Stimulated activated CD8-positive, alpha-beta memory T cell treated with anti-CD3 and anti-CD28 coated beads, Interleukin-15, amount 100 ng/mL, for 1 hour (primary cell): ENCODE results near the gene SURF2.
A peak's percentile ranks its signal among the peaks of the same experiment; 100 is the strongest.

ENCODE experiments used
- DNase-seq: peaks from one replicate; pipeline ENCODE4 v3.0.0-alpha.2; 2020; ENCODE audit warnings: low read depth

Gene SURF2

DNA sequence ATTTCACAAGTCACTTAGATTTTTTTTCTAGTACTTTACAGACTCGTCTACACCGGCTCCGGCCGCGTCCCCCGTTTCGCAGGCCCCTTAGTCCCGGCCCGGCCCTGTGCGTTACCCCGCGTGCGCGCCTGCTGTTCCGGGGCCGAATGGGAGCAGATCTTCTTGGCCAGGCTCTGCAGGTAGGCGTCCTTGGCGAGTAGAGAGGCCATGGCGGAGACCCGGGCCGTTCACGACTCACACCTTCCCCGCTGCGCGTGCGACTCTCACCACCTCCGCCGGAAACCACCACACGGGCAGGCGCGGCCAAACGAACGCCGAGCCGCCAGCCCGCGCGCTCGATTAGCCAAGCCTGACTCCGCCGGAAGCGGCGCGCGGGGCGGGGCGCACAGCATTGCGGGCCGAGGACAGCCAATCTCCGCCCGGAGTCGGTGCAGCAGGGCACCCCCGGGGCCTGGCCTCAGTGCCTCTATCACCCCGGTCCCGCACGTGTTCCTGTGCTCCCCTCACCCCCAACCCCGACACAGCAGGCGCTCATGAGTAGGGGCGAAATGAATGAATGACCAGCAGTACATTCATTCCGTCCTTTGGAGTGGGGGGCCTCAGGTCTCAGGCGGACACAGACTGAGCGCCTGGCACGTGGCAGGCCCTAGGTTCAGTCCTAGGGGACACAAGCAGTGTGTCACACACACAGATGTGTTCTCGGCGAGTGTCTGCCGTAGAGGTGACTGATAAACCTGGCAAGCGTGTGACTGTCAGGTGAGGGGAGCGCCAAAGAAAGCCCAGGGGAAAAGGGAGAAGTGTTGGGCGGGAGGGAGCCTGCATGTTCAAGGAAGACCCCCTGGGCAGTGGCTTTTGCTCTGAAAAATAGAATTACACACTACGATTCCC is 20.2 kb upstream of the SURF2 start, which contains the start of gene SURF6:
Gene SURF6, minus strand, starts transcription at position 265 of the 888 bp plus-strand sequence. Its CDS starts 56 bp downstream, at position 209.
- peak; percentile 78 for DNase-seq

DNA sequence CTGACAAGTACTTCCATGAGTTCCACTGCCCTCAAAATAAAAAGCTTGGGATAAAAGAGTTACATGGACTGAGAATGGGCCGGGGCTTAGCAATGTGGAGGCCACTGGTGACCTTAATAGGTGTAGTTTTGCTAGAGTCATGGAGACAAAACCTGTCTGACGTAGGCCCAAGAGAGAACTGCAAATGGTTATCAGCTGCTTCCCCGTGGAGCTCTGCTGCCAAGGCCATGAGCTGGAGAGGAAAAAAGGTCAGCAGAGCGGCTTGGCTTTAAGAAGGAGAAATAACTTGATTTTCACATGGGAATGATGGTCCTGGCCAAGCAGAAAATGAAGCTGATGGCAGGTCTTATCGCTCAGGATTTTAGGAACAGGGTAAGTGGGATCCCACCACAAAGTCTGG is 16.7 kb upstream of the SURF2 start:
- DNase-seq, result no peak

DNA sequence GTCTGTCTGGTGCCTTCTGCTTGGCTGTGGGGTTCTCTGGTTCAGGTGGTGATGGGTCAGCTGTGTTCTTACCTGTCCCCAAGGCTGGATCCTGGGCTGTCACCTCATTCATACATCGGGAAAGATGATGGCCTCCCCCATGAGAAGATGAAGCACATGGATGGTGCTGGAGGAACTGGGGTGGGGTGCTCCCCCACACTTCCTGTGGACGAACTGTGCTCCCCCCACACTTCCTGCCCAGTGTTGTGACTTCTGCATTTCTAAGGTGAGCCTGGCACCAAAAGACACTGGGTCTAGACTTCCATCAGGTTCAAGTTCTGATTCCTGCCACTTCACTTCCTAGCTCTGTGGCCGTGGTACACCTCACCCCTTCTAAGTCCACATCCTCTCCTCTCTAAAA is 16.1 kb upstream of the SURF2 start:
- no peak for DNase-seq

DNA sequence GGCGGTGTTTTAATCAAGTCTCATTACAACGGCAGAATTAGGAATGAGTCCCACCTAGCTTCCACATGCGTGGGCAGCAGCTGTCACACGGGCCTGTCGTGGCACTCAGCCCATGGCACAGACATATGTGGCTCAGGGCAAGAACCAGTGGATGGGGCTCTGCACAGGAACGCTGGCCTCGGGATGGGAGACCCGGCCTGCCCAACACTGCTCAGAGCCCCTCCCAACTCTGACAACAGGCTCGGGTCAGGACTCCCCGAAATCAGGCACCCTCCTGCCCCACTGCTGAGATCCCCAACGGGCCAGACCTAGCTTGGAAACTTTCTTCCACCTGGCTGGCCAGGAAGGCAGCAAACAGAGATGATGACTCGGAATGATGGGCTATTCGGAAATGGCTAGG is 15.4 kb upstream of the SURF2 start:
- DNase-seq, result no peak

DNA sequence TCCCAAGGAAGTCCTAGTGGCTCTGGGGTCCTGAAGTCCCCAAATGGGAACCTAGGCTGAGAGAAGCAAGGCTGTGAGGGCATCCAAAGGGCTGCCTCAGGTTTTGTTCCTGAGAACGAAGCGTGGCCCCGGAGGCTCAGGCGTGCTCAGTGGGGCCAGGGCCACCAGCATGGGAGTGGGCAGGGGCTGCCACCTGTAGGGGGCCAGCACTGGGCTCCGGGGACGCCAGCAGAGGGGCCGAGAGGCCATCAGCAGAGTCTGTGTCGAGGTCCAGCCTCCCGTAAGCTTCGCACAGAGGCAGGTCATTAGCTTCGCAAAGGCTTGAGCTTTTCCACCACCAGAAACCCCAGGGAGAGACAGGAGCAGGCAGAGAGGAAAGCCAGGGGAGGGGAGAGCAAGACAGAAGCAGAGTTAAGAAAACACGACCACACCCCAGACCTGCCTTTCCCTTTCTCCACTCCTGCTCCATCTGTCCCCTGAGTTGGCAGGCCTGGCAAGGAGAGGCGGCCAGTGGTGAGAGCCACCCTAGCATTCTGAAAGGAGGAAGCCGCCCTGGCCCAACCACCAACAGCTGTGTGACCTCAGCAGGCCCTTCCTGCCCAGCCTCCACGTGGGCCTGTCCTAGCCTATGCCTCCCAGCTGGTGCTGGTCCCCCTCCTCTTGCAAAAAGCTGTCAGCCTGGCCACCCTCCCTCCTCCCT is 14.8 kb upstream of the SURF2 start:
- DNase-seq, result no peak

DNA sequence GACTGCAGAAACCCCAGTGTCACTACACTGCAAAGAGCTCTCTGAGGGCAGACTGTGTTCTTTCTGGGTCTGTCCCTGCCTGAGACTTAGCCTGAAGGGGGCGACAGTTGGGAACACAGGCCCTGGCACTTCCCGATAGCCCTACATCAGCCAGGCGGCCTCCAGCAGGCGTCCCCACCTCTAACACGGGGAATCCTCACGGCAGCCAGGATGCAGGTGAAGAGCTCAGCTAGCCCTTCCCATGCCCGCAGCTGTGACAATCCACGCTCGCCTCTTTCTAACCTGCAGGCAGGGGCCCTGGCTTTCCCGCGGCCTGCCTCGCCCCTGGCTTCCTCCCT is 14.3 kb upstream of the SURF2 start:
- no peak for DNase-seq

DNA sequence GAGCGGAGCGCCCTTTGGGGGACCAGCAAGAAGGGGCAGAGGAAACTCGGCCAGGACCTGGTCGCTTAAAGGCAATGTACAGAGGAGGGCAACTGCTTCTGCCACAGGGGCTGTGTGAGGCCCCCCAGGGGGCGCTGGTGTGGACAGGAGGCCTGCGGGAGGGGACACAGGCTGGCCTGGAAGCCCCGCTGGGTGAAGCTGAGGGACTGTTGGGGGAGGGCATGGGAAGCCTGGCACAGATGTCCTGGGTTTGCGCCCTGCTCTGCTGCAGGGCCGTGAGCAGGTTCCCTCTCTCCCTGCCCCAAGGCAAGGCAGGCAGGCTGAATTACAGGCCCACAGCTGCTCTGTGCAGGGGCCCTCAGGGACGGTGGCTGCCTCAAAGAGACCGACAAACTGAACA is 13.8 kb upstream of the SURF2 start:
- DNase-seq, result no peak

DNA sequence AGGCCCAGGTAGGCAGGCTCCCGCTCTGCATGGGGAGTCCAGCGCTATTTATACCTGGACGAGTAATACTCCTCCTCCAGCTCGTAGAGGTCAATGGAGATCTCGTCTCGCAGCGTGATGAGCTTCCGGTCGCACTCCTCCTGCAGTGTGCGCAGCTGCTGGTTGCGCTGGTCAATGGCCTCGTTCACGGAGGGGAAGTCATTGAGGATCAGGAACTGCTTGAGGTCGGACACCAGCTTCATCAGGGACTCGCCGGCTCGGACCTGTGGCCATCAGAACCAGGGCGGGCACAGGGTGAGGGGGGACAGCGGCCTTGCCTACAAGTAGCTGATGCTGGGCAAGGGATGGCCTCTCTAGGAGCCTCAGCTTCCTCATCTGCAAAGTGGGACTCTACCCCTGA is 12.3 kb upstream of the SURF2 start:
- DNase-seq, result no peak

DNA sequence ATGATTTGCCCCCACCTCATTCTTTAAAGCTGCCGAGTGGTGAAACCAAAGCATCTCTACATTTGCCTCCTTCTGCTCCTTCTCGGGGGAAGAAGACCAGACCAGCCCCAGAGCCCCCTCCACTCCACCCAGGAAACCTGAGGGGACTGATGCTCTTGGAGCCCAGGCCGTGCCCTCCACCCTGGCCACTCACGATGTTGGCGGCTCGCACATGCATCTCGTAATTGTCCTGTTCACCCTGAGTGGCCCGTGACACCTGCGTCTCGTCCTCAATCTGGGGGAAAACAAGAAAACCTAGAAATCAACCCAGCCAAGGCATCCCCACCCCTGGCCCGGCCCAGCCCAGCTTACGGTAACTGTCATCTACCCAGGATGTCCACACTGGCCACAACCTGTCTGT is 11.4 kb upstream of the SURF2 start:
- DNase-seq, result no peak

DNA sequence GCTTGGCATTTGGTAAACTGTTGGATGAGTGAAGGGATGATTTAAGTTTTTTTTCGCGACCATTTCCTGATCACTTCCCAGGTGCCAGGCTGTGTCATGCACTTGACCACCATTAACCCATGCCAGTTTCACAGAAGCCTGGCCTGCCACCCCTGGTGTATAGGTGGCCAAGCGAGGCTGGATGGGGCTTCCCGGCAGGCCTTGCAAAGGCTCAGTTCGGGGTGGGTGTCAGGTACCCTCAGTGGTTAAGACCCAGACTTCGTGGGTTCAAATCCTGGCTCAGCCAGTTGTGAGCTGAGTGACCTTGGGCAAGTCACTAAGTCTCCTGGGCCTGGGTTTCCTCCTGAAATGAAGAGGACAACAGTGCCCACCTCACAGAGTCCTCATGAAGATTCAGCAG is 10.8 kb upstream of the SURF2 start:
- DNase-seq, result no peak

DNA sequence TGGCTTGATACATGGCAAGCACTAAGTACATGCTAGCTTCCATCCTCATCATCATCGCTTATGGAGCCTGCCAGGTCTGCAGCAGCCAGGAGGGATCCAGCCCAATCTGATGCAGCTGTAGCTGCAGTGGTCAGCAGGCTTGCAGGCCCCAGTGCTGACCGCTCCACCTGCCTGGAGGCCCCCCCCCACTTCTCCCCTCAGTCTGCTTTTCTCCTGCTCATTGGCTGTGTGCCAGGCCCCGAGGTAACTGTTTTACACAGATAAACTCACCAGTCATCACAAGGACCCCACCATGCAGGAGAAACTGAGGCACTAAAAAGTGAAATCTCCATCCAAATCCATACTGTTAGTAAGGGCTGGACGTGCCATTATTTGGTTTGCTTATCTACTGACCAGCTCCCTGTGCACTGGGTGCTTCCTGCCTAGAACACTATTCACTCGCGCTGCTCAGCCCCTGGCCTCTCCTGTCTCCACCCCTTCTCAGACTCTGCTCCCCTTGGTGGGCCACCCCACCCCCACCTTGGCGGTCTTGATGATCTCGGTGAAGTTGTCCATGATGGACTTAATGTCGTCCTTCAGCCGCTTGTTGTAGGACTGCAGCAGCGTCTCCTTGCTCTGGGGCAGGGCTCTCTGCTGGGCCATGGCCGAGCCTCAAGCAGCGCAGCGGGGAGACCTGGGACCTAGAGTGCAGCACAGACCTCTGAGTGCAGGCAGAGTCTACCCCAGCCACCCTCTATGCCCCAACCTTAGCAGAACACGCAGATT is 10.1 kb upstream of the SURF2 start:
- DNase-seq, result no peak

DNA sequence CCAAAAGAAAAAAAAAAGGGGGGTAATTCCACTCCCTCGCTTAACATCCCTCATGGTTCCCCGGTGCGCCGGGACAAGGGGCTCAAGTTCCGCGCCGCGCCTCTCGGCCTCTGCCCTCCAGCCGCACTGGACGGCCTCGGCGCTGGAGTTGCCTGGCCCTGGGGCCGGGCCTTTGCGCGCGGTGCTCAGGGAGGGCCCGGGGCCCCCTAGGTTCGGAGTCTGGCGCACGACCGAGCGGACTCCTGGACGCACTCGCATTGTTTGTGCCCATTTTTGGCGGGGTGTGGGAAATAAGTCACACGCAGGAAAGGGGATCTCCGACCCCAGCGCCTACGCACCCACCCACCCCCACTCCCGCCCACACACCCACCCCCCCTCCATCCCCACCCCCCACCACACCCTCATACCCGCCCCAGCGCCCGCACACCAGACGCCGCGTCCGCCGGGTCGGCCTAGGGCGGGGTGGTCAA is 8.8 kb upstream of the SURF2 start:
- DNase-seq, result no peak

DNA sequence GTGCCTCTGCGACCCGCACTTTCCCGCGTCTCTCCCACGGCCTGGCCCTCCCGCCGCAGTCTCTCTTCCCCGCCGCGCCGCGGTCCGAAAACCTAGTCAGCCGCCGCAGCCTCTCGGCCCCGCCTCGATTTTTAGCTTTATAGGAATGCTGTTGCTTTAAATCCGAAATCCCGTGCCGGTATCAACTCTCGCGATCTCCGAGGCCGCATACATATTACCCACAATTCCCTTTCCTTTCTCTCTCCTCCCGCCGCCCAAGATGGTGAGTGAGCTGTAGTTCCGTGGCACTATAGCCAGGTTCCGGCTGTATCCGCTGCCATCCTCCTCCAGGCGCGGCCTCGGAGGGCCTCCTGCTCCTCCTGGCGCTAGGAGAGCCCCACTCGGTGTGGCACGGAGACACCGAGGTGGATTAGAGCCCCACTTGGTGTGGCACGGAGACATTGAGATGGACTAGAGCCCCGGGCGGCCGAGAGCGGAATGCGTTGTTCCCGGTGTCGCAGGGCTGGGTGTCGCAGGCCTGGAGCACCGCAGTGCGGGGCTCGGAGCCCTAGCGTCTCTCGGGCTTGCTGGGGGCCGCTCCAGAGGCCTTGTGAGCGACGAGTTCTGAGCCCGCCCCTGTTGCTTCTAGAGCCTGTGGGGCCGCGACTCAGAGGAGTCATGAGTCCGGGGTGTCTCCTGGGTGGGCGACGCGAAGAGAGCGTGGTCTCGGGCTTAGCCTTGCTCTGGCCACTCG is 8.2 kb upstream of the SURF2 start, which contains the start of the genes MED22 and RPL7A:
Gene MED22, minus strand, starts transcription at position 147 of the 733 bp plus-strand sequence. CDS start 1,469 bp downstream, outside the sequence.
Gene RPL7A, plus strand, starts transcription at position 234 of the 733 bp plus-strand sequence. Its CDS starts 26 bp downstream, at position 260.
- DNase-seq, result peak; percentile 82

DNA sequence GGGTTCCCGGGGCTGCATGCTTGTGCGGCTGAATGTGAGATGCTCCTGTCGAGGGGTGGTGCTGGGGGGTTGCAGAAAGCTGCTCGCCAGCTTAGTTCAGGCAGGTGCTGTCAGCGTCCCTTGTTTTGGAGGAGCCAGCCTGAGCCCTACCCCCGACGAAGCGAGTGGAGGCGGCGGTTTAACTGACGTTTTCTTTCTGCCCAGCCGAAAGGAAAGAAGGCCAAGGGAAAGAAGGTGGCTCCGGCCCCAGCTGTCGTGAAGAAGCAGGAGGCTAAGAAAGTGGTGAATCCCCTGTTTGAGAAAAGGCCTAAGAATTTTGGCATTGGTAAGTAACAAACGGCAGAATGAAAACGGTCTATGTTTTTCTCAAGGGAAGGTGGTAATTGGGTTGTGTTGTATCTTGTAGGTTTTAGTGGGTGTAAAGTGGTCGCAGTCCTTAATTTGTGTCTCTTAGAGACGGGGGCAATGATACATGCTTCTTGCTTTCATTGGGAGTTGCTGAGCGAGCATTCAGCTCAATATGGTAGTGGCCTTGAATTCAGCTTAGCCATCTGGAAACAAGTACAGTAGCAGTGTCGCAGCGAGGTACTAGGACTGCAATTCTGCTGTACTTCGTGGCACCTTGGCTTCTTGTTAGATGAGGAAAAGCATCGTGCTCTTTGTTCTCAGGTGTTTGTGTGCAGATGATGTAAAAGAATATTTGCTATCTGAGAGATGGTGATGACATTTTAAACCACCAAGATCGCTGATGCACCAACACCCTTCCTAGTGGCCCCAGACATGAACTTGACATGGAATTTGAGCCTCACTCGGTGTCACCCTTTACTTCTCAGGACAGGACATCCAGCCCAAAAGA is 7.4 kb upstream of the SURF2 start:
- DNase-seq, result no peak

DNA sequence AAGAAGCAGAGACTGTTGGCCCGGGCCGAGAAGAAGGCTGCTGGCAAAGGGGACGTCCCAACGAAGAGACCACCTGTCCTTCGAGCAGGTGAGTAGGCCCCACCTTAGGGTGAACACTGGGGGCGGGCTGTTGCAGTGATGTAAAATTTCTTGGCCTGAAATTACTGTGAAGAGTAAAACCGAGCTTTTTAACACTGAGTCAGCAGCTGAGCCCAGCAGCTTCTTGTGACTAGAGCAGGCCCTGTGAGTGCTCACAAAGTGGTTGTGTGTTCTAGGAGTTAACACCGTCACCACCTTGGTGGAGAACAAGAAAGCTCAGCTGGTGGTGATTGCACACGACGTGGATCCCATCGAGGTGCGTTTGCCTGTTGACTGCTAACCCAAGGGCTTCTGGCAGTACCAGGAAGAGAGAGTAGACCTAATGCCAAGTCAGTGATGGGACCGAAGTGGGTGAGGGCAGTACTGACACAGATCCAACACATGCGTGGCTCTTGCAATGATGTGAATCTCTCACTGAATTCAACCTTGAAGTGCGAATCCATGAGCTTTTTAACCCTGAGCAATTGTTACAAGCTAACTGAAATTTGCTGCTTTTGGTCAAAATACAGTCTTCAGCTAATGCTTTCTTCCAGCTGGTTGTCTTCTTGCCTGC is 6.3 kb upstream of the SURF2 start:
- DNase-seq, result no peak

DNA sequence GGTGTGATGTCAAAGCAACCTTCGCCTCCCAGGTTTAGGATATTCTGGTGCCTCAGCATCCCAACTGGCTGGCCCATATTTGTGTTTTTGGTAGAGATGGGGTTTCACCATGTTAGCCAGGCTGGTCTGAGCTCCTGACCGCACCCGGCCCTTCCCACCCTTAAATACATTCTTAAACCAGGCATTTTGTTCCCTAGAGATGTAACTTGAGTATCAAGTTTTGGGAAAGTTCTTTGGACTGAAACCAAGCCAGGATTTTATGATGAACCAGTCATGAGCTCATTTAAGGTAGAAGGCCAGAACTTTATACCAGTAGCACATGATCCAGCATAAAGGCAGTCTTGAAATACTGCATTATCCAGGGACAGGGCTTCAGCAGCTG is 4.8 kb upstream of the SURF2 start:
- no peak for DNase-seq

DNA sequence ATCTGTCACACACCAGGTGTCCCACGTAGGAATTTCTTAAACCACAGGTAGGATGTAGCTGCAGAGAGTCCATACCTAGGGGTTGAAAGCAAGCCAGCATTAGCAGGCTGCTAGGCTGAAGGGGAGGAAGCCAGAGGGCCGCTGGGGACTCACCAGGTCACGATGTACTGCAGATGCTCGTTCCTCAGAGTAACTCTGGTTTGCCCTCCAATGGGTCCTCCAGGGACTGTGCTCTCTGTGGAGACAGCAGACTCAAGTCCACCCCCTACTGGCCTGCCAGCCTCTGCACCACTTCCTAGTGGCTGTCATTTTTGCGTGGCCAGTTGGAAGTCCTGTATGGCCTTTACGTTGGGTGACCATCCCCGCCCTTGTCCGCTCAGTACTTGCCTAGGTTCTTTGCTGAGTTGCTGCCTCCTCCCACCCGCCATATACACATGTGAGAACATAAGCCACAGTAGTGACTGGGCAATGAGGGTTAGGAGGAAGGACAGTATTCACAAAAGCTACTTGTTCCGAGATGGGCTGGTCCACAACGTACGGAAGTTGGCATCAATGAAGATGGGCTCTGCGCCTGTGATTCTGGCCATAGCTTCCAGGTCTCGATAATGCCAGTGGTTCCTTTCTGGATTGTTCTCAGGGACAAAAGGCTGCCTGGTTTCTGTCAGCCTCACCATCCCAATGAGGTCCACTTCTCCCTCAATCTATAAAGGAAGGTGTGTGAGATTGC is 4.3 kb upstream of the SURF2 start:
- no peak for DNase-seq

DNA sequence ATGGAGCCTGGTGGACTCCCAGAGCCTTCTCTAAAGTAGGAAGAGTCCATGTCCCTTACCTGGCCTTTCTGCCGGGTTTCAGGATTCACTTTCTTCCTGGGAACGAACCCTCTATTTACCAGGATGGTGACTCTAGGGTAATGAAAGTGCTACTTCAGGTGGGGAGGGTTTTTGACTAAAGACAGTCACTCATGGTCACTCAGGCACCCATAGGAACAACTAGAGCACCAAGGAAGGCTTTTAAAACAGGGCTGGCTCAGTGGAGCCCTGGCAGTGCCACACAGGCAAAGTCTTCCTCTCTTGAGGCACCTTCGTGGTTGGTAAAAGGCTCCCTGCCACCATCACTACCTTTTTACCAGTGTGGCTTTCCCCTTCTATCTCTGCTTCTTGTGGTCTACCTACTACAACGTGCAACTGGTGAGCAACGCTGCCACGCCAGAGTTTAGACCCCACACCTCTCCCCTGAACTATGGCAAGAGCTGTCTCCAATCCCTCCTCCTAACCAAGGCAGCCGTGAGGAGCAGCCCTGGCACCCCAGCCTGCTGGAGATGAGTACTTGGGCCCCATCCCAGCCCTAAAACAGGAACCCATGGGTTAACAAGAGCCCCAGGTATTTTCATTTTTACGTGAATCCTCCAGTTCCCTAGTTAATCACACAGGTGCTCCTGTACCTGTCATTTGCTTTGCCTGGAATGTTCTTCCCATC is 3.6 kb upstream of the SURF2 start:
- no peak for DNase-seq

DNA sequence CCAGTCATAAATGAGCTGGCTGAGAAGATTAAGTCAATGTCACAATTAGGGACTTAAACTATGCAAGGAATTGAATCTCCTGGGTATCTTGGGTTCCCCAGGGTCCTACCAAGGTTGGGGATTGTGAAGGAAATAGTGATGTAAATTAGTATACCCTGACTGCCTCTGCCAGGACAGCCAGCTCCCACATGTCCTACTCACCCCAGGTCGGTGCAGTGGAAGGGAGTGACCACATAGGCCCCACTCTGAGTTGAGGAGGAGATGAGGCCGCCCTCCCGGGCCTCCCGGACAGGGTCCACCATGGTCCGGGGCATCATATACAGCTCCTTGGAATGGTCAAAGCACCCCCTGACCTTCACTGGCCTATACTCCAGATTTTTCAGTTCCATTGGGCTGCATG is 2.8 kb upstream of the SURF2 start:
- DNase-seq, result no peak
